HG03457 (cell line): ENCODE data around the gene TRIM14.
"Not testable (repeated sequence)": the region's sequence is repeated elsewhere in the genome, so short reads cannot be mapped to it uniquely, and the experiment has no call there.

ENCODE experiments used
- ATAC-seq: cut with Tn5 transposase; IDR thresholded peaks from one replicate; pipeline ENCODE4 v1.9.1; 2021; ENCODE audit warnings: moderate number of reproducible peaks; ENCODE audit not compliant: unreplicated experiment

The TRIM14 gene

DNA sequence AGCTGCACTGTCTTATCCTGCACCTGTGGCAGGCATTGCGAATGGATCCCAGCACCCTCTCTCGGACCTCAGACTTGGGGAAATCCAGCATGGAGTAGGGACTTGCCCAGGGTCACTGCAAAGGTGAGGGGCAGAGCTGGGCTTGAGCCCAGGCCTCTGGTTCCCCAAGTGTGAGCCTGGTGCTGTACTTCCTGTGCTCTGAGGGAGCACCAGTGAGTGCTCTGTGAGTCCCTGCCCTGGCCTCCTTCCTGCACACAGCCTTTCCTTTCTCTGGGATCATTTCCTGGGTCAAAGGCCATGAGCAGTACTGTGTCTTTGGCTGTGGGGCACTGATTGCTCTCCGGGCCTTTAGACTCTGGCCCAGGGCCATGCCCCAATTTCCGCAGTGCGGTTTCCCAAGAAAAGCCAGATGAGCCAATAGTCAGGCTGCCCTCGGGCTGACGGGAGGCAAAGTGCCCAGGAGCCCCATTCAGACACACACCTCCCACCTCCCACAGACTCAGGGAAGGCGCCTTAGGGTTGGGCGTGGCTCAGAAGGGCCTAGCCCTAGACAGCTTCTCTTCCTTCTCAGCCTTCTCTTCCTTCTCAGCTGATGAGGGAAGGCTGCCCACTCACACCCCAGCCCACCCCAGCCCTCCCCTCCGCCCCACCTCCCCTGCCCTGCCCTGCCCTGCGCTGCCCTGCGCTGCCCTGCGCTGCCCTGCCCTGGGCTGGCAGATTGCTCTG lies 23.3 kb upstream of the TRIM14 start:
- no peak for ATAC-seq

DNA sequence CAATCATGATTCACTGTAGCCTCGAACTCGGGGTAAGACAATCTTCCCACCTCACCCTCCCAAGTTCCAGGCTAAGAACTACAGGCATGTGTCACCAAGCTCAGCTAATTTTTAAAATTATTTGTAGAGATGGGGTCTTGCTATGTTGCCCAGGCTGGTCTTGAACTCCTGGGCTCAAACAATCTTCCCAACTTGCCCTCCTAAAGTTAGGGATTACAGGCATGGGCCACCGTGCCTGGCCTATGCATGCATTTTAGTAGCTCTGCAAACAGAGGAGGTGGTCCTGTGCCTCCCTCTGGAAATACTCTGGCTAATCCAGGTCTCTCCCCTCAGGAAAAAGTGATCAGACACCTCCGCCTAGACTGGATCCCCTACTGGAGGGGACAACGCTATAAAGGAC lies 21.5 kb upstream of the TRIM14 start:
- ATAC-seq: no peak

DNA sequence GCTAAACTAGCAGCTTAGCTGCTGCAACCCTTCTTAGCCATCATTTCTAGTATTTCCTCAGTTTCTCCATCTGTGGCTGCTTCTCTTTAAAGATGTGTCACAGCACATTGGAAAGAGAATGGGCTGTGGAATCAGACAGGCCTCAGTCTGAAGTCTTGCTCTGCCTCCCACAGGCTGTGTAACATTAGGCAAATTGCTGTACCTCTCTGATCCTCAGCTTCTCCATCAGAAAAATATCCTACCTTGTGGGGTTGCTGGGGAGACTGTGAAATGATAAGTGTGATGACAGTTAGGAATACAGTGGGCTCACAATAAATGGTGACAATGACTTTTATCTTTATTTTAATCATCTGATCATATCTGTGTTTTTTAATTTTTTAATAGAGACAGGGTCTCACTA lies 17.5 kb upstream of the TRIM14 start:
- ATAC-seq: no peak

DNA sequence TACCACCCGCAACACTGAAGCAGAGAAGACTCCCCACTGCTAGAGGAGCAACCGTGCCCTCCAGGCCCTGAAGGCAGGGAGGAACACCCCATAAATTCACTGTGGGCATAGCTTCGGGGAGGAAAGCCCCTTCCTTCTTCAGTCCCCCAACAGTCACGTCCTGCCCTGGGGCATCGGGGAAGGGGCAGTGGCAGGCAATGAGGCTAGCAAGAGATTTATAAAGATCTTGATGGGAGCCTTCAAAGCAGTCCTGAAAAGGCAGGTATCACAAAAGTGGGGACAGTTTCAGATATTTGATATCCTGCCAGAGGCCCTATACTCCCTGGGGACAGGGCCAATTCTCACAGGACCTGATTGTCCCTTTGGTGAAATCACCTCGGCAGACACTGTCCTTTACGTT lies 16.9 kb upstream of the TRIM14 start:
- ATAC-seq: no peak

DNA sequence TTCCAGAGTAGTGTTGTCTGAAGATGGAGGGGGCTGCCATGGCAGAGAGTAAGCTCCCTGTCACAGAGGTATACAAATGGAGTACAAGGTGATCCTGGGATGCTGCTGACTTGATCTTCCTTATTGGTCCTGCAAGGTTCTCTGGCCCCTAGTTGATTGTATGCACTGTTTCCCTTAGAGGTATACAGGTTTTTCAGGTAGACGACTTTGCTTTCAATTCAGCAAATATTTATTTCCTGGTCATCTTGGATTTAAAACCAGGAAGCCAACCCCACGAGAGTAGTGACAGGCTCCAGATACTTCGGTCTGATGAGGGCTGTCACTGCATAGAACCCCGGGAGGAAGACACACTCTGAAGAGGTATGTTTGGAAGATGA lies 16.5 kb upstream of the TRIM14 start:
- no peak for ATAC-seq

DNA sequence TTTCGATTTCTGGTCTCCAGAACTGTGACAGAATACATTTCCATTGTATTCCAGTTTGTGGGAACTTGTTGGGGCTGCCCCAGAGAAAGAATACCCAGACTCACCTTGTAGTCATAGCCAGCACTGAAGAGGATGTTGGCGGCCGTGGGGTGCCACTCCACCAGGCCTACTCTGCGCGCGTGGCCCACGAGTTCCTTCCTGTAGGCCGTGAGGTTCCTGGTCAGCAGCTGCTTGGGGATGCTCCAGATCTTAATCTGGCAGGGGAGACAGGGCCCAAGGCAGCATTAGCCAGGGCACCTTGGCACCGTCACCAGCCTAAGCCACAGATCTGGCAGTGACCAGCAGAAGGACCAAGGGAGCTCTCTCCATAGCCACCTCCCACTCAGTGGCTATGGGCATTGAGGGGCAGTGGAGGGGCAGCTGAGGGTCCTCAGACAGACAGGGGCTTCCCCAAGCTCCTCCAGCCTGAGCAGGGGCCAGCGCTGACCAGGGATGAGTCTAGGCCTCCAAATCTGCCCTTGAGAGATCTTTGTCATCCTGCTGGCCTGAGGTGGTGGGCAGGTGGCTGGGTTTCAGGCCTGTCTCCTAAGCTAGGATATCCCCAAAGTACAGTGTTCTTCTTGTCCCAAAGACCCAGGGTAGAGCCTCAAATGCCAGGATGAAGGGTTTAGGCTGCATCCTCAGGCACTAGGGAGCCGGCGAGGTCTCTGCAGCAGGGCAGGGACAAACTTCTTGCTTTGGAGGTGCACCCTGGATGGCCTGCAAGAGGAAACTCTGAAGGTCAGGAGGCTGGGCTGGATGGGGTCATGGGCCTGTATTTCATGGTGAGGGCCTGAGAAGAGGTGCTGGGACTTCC lies 15.9 kb upstream of the TRIM14 start:
- no peak for ATAC-seq

DNA sequence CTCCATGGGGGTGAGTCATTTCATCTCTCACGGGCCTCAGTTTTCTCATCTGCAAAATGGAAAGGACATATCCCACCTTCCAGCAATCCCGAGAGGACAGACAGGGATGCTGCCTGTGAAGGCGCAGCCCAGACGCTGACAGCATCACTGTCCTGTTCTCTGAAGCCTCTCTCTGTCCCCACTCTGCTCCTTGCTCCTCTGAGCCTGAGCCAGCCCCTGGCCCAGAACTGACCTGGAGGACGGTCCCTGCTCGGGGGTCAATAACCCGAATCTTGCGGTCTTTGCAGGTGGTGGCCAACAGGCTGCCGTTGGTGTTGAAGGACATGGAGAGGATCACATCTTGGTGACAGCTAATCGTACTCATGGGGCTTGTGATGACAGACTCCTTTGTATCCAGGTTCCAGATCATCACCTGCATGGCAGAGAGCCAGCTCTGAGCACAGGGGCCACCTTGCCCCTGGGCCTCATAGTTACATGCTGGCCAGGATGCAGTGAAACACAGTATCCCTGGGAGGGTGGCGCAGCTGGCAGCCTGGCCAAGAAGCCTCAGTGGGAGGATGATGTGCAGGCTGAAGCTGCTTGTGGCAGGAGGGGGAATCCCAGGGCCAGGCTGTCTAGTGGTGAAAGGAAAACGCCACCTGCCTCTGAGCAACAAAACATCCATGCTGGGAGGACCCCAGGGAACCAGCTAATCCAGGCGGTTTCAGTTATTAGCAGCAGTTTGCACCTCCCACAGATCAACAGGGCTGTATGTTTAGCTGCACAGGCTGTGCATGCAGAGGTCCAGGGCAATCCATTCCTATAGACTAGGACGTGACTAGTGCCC lies 14.0 kb upstream of the TRIM14 start:
- no peak for ATAC-seq

DNA sequence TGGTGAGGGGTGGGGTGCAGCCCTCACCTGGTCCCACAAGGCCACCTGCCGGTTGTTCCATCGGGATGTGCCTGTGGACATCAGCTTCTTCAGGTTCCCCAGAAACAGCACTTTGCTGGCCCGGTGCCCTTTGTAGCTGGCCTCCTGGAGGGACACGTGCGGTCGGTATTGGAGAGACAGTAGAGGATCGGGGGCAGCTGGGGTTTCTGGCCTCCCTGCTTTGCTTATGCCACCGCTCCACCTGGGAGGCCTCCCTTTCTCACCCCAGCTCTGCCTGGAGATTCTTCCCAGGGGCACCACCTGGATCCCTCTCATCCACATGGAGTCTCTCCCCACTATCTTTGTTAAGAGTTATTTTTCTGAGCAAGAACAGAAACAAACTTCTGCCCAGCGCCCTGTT lies 13.1 kb upstream of the TRIM14 start:
- no peak for ATAC-seq

DNA sequence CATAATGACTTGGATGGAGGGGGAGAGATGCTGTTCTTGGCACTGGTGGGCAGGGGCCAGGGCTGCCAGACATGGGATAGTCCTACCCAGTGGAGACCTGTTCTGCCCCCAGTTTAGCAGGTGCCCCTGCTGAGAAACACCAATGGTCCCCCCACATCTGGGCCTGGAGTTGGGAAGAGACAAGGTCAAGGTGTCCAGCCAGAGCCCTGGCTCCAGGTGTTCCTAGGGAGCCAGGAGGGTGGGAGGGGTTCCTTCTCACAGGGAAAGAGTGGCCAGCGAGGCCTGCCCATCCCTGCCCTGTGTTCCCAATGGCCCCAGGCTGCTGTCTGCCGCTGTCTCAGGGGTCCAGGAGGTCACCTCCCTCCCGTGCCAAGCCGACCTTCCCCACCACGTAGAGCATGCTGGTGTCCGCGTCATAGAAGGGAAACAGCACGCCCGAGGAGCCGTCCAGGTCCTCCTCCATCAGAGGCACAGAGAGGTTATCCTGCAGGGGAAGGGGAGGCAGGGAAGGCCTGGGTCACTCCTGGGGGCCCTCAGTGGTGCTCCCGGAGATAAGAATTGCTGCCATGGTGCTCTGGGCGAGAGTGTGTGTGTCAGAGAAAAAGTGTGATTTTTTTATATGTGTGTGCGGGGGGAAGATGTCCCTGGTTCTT lies 11.7 kb upstream of the TRIM14 start:
- no peak for ATAC-seq

DNA sequence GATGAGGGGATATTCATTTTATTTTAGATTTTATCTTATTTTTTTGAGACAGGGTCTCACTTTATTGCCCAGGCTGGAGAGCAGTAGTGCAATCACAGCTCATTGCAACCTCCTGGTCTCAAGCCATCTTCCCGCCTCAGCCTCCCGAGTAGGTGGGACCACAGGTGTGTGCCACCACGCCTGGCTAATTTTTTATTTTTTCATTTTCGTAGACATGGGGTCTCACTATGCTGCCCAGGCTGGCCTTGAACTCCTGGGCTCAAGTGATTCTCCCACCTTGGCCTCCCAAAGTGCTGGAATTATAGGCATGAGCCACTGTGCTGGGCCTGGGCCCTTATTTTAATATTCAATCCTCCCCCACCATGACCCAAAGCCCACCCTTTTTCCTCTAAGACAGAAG lies 11.0 kb upstream of the TRIM14 start:
- not testable (repeated sequence) for ATAC-seq

DNA sequence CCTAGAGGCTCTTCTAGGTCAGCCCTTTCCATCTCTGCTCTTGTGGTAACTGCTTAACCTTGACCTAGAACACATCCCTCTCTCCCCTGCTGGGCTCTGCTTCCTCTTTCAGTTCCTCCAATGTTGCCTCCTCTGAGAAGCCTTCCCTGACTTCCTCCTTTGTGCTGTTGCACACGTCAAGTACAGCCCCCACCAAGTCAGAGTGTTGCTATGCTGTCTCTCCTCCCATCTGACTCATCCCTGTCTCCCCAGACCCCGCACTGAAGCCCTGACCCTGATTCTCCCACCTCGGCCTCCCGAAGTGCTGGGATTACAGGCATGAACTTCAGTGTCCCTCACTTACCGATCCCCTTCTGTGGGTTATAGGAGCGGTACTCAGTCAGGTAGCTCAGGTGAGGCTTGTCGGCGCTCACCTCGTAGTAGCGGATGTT lies 10.4 kb upstream of the TRIM14 start:
- ATAC-seq: no peak

DNA sequence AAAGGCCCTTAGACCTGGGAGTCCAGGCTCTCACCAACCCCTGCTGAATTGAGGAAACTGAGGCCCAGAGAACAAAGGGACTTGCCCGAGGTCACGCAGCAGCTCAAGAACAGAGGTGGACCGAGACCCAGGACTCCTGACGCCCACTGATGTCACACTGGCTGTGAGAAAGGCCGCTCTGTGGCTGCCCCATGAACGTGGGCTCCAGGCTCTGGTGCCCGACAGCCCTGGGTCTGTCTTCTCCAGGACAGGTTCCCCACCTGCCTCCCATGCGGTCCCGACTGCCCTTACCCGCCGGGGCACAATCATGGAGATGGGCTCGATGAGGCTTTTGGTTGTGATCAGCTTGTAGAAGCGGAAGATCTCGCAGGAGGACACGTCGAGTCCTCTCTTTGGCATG lies 9.3 kb upstream of the TRIM14 start:
- no peak for ATAC-seq

DNA sequence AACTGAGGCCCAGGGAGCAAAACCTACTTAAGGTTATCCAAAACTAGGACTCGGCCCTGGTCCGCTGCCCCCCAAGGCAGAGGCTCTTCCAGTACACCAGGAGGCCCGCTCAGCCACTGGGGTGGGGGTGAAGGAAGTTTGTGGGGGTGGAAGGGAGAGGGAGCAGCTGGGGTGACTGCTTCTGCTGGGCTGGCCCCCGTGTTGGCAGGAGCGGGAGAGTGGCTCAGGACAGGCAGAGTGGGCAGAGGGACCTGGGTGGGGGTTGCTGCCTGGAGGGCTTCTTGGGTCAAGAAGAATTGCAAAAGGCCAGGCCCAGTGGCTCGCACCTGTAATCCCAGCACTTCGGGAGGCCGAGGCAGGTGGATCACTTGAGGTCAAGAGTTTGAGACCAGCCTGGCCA lies 8.2 kb upstream of the TRIM14 start:
- ATAC-seq: no peak

DNA sequence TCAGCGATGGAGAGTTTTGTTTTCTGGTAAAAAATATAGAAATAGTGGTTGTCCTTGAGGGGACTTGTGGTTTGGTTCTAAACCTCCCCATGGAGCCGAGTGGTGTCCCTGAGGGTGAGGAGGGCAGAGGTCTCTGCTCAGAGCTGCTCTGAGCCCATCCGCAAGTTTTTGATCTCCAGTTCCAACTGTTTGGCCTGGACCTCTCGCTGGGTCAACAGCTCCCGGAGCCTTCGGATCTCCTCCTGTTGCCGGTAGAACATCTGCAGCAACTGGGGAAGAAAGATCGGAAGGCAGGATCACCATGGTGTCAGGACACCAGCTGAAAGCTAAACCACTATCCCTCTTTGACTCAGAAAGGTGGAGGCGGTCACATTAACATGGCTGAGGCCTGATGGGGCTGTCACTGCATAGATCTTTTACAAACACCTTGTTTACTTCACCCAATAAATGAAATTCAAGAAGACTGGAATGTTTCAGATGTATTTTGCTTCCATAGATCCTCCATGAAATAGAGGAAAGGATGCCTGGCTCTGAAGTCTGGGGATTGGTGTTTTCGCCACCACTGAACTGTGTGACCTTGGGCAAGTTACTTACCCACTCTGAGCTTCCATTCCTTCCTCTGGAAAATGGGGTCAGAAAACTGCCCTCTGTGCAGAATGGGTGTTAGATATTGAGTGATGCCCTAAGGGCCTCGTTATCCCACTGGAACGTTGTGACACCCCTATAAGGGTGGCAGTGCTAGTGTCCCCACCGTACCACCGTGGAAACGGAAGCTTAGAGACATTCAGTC lies 5.8 kb upstream of the TRIM14 start:
- no peak for ATAC-seq

DNA sequence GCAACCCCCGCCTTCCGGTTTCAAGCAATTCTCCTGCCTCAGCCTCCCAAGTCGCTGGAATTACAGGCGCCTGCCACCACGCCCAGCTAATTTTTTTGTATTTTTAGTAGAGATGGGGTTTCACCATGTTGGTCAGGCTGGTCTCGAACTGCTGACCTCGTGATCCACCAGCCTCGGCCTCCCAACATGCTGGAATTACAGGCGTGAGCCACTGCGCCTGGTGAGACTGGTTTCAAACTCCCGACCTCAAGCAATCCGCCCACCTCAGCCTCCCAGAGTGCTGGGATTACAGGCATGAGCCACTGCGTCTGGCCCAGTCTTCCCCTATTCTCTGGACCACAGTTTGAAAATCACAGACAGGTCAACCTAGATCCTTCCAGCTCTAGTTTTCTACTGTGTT lies 5.1 kb upstream of the TRIM14 start:
- ATAC-seq: not testable (repeated sequence)

DNA sequence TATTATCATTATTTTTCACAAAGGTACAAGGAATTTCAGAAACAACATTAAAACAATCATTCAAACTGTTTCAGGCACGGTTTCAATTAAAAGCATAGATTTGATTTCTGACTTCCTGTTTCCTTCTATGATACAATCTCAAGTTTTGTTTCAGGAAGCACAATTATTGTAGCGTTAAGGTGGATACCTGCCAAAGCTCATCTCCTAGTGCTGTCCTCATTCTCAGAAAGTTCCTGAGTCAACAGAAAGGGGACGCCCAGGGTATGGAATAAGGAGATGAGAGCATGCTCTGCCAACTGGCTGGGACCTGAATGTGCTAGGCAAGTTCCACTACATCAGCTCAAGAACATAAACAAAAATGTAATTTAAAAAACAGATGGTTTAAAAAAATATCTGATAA lies 2.0 kb upstream of the TRIM14 start:
- ATAC-seq: no peak

DNA sequence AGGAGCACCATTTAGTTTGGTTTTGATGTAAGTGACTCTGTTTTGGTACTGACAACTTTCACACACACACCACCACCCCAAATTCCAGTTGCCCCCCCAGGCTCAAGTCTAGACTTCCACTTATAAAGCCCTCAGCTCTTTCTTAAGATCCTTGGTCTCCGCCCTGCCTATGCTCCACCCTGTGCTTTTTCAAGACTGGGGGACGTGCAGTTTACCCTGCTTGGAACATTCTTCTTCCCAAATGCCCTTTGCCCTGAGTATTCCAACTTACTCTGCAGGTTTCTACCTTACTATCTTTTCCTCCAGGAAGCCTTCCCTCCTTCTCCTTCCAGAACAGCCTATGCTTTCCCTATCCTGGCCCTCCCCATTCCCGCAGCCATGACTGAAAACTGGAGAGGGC lies 1.5 kb upstream of the TRIM14 start:
- ATAC-seq: no peak

DNA sequence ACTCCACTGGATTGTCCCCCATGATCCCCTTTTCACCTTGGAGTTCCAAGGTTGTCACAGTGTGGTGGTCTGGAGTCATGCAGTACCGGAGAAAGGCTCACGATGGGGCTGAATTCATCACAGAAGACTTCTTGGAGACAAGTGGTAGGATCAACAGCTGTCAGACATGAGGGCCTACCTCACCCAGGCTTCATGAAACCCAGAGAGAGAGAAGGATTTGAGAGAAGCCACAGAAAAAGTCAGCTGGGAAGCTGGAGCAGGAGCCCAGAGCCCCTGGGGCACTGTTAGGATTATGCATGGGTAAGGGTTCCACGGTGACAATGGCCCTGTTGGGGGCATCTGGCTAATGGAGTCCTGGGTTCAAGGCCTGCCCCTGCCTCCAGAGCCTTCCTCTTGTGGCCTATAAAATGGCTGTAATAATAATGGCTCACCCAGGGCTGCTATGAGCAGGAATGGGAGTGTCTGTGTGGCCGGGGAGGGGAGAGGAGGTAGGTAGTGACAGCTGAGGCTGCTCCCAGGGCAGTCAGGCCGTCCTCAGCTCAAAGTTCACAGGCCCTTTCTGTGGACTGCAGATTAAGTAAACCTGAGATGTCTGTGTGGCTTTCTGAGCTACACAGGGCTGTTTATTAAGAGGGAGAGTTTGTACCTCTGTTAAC lies 910 bp downstream of the TRIM14 start:
- no peak for ATAC-seq

DNA sequence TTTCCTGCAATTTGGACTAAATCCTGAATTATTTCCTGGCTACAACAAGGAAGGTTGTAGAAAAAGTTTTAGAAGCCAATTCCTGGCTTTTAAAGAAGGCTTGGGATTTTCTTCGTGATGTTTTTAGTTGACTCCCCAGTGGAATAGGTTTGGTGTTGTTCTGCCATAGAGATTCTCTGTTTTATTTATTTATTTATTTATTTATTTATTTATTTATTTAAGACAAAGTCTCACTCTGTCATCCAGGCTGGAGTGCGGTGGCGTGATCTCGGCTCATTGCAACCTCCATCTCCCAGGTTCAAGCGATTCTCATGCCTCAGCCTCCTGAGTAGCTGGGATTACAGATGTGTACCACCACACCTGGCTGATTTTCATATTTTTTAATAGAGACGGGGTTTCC lies 1.9 kb downstream of the TRIM14 start:
- ATAC-seq: not testable (repeated sequence)

DNA sequence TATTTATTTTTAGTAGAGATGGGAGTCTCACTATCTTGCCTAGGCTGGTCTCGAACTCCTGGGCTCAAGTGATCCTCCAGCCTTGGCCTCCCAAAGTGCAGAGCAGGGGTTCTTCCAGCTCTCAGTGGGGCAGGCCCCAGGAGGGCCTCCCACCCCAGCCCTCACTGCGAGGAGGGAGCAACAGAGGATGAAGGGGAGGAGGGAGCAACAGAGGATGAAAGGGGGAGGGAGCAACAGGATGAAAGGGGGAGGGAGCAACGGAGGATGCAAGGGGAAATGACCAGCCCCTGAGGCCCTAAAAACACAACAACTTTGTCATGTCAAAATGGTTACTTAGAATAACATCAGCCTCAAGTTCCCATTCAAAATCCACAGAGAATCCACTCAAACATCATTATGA lies 10.0 kb downstream of the TRIM14 start:
- ATAC-seq: no peak
